Thoracic aorta endothelial cell (primary cell): Measurements from ENCODE around the gene CALHM1. TPM values are rescaled to one million over a fixed set of nuclear protein-coding genes. Genes with fewer than 3 reads are reported as not detected.

Experiments
- total RNA-seq: library from RNA; depleted of rRNA; stranded (reverse); fragments of >200 nt; gene quantifications from 2 replicates; pipeline ENCODE4 v1.2.3, GENCODE V29; 2012

The CALHM1 gene
- total RNA-seq: not detected in 2 replicates

GRCh38 chr10:103458720-103459119 is at the start of gene CALHM1:
Gene CALHM1 (minus strand): TSS chr10:103458900. CDS start chr10:103458751, 149 bp downstream.

GRCh38 chr10:103493362-103493915 is 34.7 kb upstream of the CALHM1 start, which contains the start of gene NEURL1:
Gene NEURL1 (plus strand): TSS chr10:103493705. CDS start chr10:103494388, 683 bp downstream.

GRCh38 chr10:103479135-103479534 is 20.4 kb upstream of the CALHM1 start, which contains the start of gene CALHM3:
Gene CALHM3 (minus strand): TSS chr10:103479240. CDS start chr10:103479032, 208 bp downstream.

GRCh38 chr10:103451831-103452505 is 6.7 kb downstream of the CALHM1 start, which contains the start of gene CALHM2:
Gene CALHM2 (minus strand): TSS chr10:103452370. CDS start chr10:103449941, 2,429 bp downstream.

Other genes starting within 250 kb of the CALHM1 start
- gene RPEL1, start 213.0 kb downstream of the CALHM1 start, total RNA-seq: 0.07 and 0.27 TPM in 2 replicates
- 0.29 and 0.66 TPM in 2 replicates for gene INA, start 181.8 kb downstream of the CALHM1 start, total RNA-seq
- gene PCGF6, start 107.8 kb downstream of the CALHM1 start, total RNA-seq: 17.6 and 19.0 TPM in 2 replicates
- 8.0 and 10.8 TPM in 2 replicates for gene TAF5, start 90.9 kb downstream of the CALHM1 start, total RNA-seq
- gene ATP5MK, start 62.4 kb downstream of the CALHM1 start, total RNA-seq: 285 and 339 TPM in 2 replicates
- 61.0 and 62.6 TPM in 2 replicates for gene PDCD11, start 62.3 kb downstream of the CALHM1 start, total RNA-seq
- 13.3 and 17.6 TPM in 2 replicates for gene CALHM2, start 6.5 kb downstream of the CALHM1 start, total RNA-seq
- gene CALHM3, start 20.3 kb upstream of the CALHM1 start, total RNA-seq: not detected in 2 replicates
- gene NEURL1, start 34.8 kb upstream of the CALHM1 start, total RNA-seq: under 0.01 and 0.43 TPM in 2 replicates